ENCODE data around the gene CAMSAP3.
A peak's percentile ranks its signal among the peaks of the same experiment; 100 is the strongest.
"Not testable (repeated sequence)": the region's sequence is repeated elsewhere in the genome, so short reads cannot be mapped to it uniquely, and the experiment has no call there.

Gene CAMSAP3

GRCh38 chr19:7632340-7633203 is 36.9 kb downstream of the CAMSAP3 start:
- DNase-seq, result no peak

DNA sequence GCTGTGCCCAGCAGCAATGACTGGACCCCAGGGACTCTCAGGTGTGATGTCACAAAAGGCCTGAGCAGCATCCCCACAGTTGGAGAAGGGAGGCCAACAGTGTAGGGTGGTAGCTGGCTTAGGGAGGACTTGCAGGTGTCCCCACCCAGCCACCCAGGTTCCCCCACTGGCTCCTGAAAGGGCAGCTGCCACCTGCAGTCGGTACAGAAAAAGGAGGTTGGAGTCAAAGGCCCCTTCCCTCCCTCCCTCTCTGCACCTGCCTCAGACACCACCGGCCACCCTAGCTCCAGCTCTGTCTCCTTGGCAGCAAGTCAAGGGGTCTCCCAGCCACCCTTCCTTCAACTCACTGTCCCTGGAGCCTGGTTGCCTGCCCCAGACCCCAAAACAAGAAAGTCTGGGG is 38.0 kb downstream of the CAMSAP3 start, which contains the start of gene PCP2:
TSS of gene PCP2 (minus strand) at position 22 of the 400 bp plus-strand sequence. CDS start 262 bp downstream, outside the sequence.
- no peak for DNase-seq

- DNase-seq, result no peak
Measured at GRCh38 chr19:7635670-7636069, 40.0 kb downstream of the CAMSAP3 start.

- DNase-seq, result no peak
Measured at GRCh38 chr19:7636317-7636690, 40.6 kb downstream of the CAMSAP3 start.

DNA sequence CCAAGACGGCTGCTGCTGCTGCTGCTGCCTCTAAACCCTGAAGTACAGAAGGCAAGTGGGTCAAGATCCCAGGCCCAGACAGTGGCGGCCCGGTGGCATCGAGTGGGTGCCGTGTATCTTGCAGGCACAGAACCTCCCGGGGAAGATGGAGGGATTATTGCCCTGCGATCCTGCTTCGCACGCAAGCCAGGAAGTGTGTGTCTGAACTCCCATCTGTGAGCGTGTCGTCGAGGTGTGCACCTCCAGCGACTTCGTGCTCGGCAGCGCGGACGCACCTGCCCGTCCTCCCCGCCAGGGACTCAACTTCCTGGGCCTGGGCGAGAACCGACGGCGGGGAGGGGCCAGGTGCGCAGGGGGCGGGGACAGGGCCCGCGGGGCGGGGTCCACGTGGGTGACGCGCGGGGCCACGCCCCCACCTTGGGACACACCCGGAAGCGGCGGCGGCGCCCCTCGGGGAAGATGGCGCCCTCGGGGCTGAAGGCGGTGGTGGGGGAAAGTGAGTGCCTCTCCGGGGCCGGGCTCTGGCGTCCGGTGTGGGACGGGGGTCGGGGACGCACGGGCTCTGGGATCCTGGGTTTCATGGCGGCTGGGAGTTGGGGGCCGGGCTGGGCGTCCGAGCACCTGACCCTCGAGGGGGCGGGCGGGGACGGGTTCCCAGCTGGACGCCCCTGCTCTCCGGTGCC is 41.2 kb downstream of the CAMSAP3 start, which contains the start of gene STXBP2:
TSS of gene STXBP2 (plus strand) at position 420 of the 683 bp plus-strand sequence. CDS start at position 460, 40 bp downstream.
- DNase-seq, result peak; percentile 94

DNA sequence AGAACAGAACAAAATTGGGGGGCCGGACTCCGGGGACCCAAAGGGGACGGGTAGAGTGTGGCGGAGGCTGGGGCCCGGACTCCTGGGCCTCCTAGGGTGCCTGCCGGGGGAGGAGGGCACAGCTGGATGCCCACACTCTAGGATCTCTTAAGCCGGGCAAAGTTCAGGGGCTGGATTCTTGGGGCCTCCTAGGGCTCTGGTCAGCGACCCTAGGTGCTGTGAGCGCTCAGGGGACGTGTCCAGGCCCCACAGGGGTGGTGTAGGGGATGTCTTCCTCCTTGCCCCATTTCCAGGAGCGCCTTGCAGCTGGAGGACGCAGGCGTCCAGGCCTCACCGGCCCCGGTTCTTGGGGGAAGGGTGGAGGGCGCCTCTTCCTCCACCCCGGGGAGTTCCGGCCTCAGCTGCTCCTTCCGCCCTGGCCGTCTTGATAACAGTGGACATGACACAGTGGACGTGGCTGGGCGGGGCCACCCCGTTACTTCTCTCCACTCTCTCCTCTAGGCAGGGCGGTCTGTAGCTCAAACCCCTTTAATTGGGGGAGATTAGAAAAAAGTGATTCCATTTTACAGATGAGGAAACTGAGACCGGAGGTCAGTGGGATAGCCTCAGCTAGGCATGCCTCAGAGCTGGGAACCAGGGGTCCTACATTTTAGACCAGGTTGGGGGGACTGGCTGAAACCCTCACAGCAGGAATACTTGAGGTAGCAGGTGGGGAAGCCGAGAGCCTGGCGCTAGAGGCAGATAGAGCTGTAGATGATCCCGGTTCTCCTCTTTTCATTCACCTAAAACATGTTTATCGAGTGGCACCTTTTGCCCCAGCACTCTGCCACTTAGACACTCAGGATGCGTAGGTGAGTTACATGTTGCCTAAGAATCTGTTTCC is 42.0 kb downstream of the CAMSAP3 start:
- DNase-seq, result peak; percentile 44

GRCh38 chr19:7638802-7639465 is 43.3 kb downstream of the CAMSAP3 start:
- DNase-seq, result no peak

DNA sequence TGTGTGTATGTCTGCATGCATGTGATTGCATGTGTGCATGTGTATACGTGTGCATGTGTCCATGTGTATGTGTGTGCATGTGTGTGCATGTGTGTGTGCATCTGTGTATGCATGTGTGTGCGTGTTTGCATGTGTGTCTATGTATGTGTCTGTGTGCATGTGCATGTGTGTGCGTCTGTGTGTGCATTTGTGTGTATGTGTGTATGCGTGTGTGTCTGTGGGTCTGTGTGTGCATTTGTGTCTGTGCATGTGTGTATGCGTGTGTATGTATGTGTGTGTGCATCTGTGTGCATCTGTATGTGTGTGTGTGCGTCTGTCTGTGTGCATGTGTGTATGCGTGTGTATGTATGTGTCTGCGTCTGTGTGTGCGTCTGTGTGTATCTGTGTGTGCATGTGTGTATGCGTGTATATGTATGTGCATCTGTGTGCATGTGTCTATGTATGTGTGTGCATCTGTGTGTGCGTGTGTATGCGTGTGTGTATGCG is 44.2 kb downstream of the CAMSAP3 start:
- DNase-seq, result no peak

DNA sequence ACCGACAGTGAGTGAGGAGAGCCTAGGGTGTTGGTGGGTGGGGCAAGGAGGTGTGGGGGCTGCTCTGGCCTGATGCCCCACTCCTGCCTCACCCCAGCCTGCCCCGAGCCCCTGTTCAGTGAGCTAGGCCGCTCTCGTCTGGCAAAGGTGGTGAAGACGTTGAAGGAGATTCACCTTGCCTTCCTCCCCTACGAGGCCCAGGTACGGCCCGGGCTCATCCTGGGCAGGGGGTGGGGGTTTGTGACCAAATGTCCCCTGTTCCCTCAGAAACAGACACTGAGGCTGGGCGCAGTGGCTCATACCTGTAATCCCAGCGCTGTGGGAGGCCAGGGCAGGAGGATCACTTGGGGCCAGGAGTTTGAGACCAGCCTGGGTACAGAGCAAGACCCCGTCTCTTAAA is 45.1 kb downstream of the CAMSAP3 start:
- no peak for DNase-seq

GRCh38 chr19:7641290-7642276 is 45.9 kb downstream of the CAMSAP3 start:
- DNase-seq, result no peak

DNA sequence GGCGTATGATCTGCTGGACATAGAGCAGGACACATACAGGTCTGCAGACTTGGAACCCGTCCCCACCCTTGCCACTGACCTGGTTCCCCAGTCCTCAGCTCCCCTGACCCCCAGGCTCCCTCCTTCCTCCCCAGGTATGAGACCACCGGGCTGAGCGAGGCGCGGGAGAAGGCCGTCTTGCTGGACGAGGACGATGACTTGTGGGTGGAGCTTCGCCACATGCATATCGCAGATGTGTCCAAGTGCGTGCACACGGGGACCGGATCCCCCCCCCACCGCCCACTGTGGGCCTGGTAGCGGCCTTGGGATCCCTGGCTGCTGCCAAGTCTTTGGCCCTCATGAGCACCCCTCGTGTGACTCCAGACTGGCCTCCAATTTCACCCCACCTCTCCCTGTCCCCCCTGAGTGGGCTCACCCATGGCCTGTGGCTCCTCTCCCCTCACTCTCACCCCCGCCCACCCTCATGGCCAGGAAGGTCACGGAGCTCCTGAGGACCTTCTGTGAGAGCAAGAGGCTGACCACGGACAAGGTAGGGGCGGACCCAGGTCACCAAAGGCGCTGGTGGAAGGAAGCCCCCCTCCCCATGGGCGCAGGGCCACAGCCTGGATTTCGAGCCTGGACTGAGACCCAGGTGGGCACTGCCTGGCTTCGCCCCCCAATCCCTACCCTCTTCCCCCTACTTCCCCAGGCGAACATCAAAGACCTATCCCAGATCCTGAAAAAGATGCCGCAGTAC is 46.8 kb downstream of the CAMSAP3 start:
- DNase-seq, result no peak

DNA sequence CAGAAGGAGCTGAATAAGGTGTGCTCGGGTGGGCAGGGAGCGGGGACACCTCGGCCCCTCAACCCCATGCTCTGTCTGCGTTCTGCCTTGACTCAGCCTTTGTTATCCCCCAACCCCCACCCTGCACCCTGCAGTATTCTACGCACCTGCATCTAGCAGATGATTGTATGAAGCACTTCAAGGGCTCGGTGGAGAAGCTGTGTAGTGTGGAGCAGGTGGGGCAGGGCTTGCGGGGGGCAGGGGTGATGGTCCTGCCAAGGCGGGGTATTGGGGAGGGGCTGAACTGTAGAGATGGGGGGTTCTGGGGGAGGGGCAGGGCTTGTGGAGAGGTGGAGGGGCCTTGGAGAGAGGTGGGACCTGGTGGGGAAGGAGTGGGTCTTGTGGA is 47.4 kb downstream of the CAMSAP3 start:
- DNase-seq, result no peak

DNA sequence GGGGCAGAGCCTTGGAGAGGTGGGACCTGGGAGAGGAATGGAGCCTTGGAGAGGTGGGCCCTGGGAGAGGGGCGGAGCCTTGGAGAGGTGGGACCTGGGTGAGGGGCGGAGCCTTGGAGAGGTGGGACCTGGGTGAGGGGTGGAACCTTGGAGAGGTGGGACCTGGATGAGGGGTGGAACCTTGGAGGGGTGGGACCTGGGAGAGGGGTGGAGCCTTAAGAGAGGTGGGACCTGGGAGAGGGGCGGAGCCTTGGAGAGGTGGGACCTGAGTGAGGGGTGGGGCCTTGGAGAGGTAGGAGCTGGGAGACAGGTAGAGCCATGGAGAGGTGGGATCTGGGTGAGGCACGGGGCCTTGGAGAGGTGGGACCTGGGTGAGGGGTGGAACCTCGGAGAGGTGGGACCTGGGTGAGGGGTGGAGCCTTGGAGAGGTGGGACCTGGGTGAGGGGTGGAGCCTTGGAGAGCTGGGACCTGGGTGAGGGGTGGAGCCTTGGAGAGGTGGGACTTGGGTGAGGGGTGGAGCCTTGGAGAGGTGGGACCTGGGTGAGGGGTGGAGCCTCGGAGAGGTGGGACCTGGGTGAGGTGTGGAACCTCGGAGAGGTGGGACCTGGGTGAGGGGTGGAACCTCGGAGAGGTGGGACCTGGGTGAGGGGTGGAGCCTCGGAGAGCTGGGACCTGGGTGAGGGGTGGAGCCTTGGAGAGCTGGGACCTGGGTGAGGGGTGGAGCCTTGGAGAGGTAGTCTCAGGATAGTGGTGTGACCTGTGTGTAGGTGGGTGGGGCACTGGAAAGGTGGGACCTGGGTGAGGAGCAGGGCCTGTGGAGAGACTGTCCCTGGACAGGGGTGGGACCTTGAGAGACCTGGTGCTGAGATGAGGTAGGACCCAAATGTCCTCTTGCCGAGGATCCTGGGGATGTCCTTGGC is 48.2 kb downstream of the CAMSAP3 start:
- not testable (repeated sequence) for DNase-seq

DNA sequence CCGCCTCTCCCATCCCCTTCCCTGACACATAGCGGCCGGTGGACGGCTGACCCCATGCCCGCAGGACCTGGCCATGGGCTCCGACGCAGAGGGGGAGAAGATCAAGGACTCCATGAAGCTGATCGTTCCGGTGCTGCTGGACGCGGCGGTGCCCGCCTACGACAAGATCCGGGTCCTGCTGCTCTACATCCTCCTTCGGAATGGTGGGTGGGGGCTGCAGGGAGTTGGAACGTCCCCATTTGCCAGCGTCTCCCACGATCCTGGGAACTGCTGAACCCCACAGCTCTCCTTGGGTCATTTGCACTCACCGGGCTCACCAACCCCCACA is 48.9 kb downstream of the CAMSAP3 start:
- DNase-seq, result no peak

- DNase-seq, result no peak
Measured at GRCh38 chr19:7645163-7645562, 49.5 kb downstream of the CAMSAP3 start.

DNA sequence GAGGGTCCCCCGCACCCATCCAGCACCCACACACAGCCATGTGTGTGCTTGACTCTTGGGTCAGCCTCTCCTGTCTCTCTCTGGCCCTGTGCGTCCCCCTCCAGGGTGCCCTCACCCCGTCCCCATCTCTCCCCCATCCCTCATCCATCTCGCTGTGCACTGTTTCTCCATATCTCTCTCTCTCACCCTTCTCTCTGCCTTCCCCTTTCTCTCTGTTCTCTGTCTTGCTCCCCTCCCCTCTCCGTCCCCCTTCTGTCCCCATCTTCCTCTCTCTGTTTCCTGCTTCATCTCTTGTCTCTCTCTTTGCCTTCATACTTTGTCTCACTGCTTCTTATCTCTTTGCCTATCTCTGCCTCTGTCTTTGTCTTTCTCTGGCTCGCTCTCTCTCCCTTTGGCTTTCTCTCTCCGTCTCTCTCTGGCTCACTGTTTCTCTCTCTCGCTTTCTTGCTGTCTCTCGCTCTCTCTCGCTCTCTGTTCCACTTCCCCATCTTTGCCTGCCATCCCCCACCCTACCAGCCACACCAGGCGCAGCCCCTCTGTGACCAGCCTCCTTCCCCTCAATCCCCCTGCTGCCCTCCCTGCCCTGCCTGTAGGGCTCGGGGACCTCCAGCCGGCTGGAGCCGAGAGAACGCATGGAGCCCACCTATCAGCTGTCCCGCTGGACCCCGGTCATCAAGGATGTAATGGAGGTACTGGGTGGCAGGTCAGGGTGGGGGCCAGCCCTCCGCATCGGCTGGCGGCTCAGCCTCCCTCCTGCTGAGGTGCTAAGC is 50.2 kb downstream of the CAMSAP3 start:
- no peak for DNase-seq

GRCh38 chr19:7646426-7646700 is 50.7 kb downstream of the CAMSAP3 start:
- DNase-seq, result no peak

DNA sequence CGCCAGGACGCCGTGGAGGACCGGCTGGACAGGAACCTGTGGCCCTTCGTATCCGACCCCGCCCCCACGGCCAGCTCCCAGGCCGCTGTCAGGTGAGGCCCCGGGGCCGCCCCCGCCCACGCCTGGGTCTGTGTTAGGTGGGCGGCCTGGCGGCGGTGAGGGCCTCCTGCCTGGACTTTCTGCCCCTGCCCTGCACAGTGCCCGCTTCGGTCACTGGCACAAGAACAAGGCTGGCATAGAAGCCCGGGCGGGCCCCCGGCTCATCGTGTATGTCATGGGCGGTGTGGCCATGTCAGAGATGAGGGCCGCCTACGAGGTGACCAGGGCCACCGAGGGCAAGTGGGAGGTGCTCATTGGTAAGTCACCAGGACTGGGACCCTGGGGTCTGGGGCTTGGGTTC is 51.5 kb downstream of the CAMSAP3 start:
- no peak for DNase-seq

All from NCI-H69 (cell line).